Esophagus squamous epithelium (tissue), 5 donors: ENCODE data around the gene TAF5. TPM values are rescaled to one million over a fixed set of nuclear protein-coding genes. Genes with fewer than 3 reads are reported as not detected.

Experiments
- DNase-seq: peaks from one replicate; lab custom pipeline; 2025; lab: John Stamatoyannopoulos, UW
- H3K27ac ChIP-seq, 4 donors: fragments of 200-600 bp; sonication (generic); one replicate each; pipeline ENCODE4 v1.5.1; 2016 to 2019; ENCODE audit warnings: mild to moderate bottlenecking in 1 of 4
- H3K27me3 ChIP-seq, 4 donors: fragments of 200-600 bp; sonication (generic); 1 replicate in 3 of 4; 2 replicates in 1 of 4; pipeline versions ENCODE4 v1.5.1 to v1.6.0; 2017 to 2021; ENCODE audit warnings: antibody characterized with exemption in 1 of 4
- H3K36me3 ChIP-seq, 3 donors: fragments of 200-600 bp; sonication (generic); one replicate each; pipeline ENCODE4 v1.5.1; 2016 to 2019
- H3K4me1 ChIP-seq, 3 donors: fragments of 200-600 bp; sonication (generic); one replicate each; pipeline ENCODE4 v1.5.1; 2017 to 2019
- H3K4me3 ChIP-seq, 4 donors: fragments of 200-600 bp; sonication (generic); 1 replicate in 3 of 4; 2 replicates in 1 of 4; pipeline ENCODE4 v1.5.1; 2016 to 2019; ENCODE audit warnings: mild to moderate bottlenecking in 2 of 4, moderate library complexity in 1 of 4
- H3K9me3 ChIP-seq, 3 donors: fragments of 200-600 bp; sonication (generic); one replicate each; pipeline ENCODE4 v1.5.1; 2016 to 2019
- CTCF ChIP-seq, 6 experiments: fragments of 450-650 bp in 4 of 6; fragments of 200-600 bp in 2 of 6; sonication (generic) in 2 of 6; IDR thresholded peaks; one replicate each; pipeline ENCODE4 v1.5.1; 2016 to 2019; ENCODE audit warnings: antibody characterized with exemption in 6 of 6, mild to moderate bottlenecking in 4 of 6, moderate library complexity in 4 of 6
- POLR2A ChIP-seq, 4 donors: fragments of 450-650 bp; IDR thresholded peaks; one replicate each; pipeline ENCODE4 v1.6.1; 2017; ENCODE audit warnings: antibody characterized with exemption in 4 of 4, mild to moderate bottlenecking in 4 of 4, moderate library complexity in 3 of 4
- WGBS, 2 donors: methylation state at CpG; one replicate each; pipeline ENCODE4 v1.1.5; 2018; 5-methylcytosine and 5-hydroxymethylcytosine counted together
- intact Hi-C: fragments of 100-400 bp; cut with DNase I; formaldehyde crosslinking; loops from one replicate; pipeline ENCODE4 v1.15.0; 2022
- total RNA-seq, 4 donors: library from RNA; depleted of rRNA; stranded (reverse); fragments of >200 nt; gene quantifications; one replicate each; pipeline ENCODE4 v1.1.0, GENCODE V29; 2016
- donor health status: DM: yes; HTN: yes; CAD: no.

TAF5 gene
- total RNA-seq, 4 donors from 2014 or later, result 2.0 to 5.7 (median 4.5) TPM

GRCh38 chr10:103396067-103396788 lies 28.5 kb downstream of the TAF5 start, which contains the start of the genes ATP5MK and PDCD11:
Gene ATP5MK (minus strand): TSS chr10:103396475. CDS start chr10:103392457, 4,018 bp downstream.
Gene PDCD11 (plus strand): TSS chr10:103396626. CDS start chr10:103398427, 1,801 bp downstream.
- H3K4me1 ChIP-seq, result peaks cover 18 to 52% (median 28%) of the 10 kb centered on the region in 3 donors
- TF ChIP-seq CTCF (IDR thresholded peaks at IDR 0.05), result peak in 1 of 6 experiments; percentile 17
- peak in 3 of 4 donors; percentile 14 to 71 (median 40) for TF ChIP-seq POLR2A (IDR thresholded peaks at IDR 0.05)
- peak within 1 kb of the TSS; percentile 86 to 98 (median 93) for H3K4me3 ChIP-seq
- H3K27me3 ChIP-seq, result no peaks in the 10 kb centered on the region
- H3K9me3 ChIP-seq, result no peaks in the 10 kb centered on the region
- peak within 1 kb of the TSS; percentile 92 to 94 (median 92) for H3K27ac ChIP-seq
- peaks cover 0 to 59% (median 27%) of the 10 kb centered on the region in 3 donors for H3K36me3 ChIP-seq
- intact Hi-C loops, result no loop called here
- 0% methylated on average over 26 to 28 of the region's 56 CpGs for WGBS, 2 donors
- peak; percentile 88 for DNase-seq

- Histone ChIP-seq H3K27ac (peak overlapping the region; percentile 92 to 94 (median 92)), H3K9me3 (no peaks in the 10 kb centered on the region), H3K27me3 (no peaks in the 10 kb centered on the region), H3K4me1 (peaks cover 18 to 52% (median 28%) of the 10 kb centered on the region in 3 donors), H3K36me3 (peaks cover 0 to 59% (median 27%) of the 10 kb centered on the region in 3 donors), H3K4me3 (peak overlapping the region; percentile 86 to 98 (median 93))
- TF ChIP-seq CTCF (IDR thresholded peaks at IDR 0.05), result no peak
- TF ChIP-seq POLR2A (IDR thresholded peaks at IDR 0.05), result no peak
- no peak for DNase-seq
- WGBS, 2 donors, result 0% methylated on average over 8 of the region's 8 CpGs
- intact Hi-C loops, result no loop called here
Measured at GRCh38 chr10:103396789-103397087, 29.0 kb downstream of the TAF5 start.

- whole genome bisulfite sequencing, 2 donors, result 47 to 48% methylated on average over 8 to 19 of the region's 19 CpGs
- H3K27me3 ChIP-seq, result no peaks in the 10 kb centered on the region
- H3K4me3 ChIP-seq, result peak overlapping the region; percentile 86 to 98 (median 93)
- peaks cover 0 to 59% (median 29%) of the 10 kb centered on the region in 3 donors for H3K36me3 ChIP-seq
- no peak for DNase-seq
- peaks cover 18 to 52% (median 28%) of the 10 kb centered on the region in 3 donors for H3K4me1 ChIP-seq
- no peak for TF ChIP-seq CTCF (IDR thresholded peaks at IDR 0.05)
- no peak for TF ChIP-seq POLR2A (IDR thresholded peaks at IDR 0.05)
- peak overlapping the region in 3 of 4 donors; percentile 92 to 94 (median 93) for H3K27ac ChIP-seq
- no peaks in the 10 kb centered on the region for H3K9me3 ChIP-seq
- intact Hi-C loops, result no loop called here
Measured at GRCh38 chr10:103397191-103397825, 29.5 kb downstream of the TAF5 start.

DNA sequence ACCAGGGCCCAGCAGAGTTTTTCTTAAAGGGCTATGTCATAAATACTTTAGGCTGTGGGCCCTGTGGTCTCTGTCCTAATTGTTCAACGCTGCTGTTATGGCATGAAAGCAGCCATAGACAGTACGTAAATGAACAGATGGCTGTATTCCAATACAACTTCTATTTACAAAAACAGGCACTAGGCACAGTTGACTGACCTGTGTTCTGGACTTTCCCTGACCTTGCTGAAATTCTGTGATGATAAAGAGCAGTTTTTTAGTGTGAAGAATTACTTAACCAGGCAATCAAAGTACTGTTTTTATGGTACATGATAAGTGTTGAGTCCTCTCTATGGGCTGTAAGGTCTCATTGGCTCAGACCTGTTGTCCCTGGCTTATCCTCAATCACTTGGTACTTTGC lies 45.8 kb downstream of the TAF5 start:
- Histone ChIP-seq H3K27me3 (no peaks in the 10 kb centered on the region), H3K4me3 (no peak overlapping the region), H3K9me3 (no peaks in the 10 kb centered on the region), H3K36me3 (peaks cover 43 to 100% (median 76%) of the 10 kb centered on the region in 3 donors), H3K27ac (no peak overlapping the region), H3K4me1 (no peaks in the 10 kb centered on the region)
- 88 to 93% methylated on average over 2 of the region's 2 CpGs for WGBS, 2 donors
- no peak for DNase-seq
- intact Hi-C loops, result no loop called here
- TF ChIP-seq CTCF (IDR thresholded peaks at IDR 0.05) (no peak), POLR2A (IDR thresholded peaks at IDR 0.05) (no peak)

DNA sequence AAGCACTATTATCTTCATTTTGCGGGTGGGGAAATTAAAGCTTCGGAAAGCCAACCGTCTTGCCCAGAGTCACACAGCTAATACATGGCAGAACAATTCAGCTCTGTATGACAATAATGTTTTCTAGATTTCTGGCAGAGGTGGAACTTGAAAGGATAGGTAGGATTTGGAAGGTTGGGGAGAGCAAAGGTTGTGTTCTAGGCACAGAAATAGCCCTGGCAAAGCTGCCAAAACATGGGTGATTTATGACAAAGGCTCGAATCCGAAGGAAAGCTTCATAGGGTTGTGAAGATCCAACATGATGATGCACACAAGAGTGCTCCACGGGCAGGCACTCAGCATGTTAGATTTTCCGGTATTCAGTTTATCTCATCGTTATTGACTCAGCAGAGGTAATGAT lies 47.8 kb downstream of the TAF5 start:
- no peak for TF ChIP-seq POLR2A (IDR thresholded peaks at IDR 0.05)
- H3K36me3 ChIP-seq, result peaks cover 61 to 100% (median 79%) of the 10 kb centered on the region in 3 donors
- no peaks in the 10 kb centered on the region for H3K27me3 ChIP-seq
- DNase-seq, result no peak
- WGBS, 2 donors, result 75 to 84% methylated on average over 8 of the region's 8 CpGs
- no peaks in the 10 kb centered on the region for H3K9me3 ChIP-seq
- intact Hi-C loops, result loop anchor here (5.0 kb wide), 1 partner anchor 67 kb away; no protein-coding TSS in a partner anchor
- H3K4me1 ChIP-seq, result no peaks in the 10 kb centered on the region
- no peak overlapping the region for H3K4me3 ChIP-seq
- no peak overlapping the region for H3K27ac ChIP-seq
